Peyer's patch (tissue), 4 donors: ENCODE data around the gene PRKAR1B.

Experiments
- CTCF ChIP-seq, 6 experiments: fragments of 450-650 bp in 4 of 6; fragments of 200-600 bp in 2 of 6; sonication (generic) in 1 of 6; IDR thresholded peaks; one replicate each; pipeline ENCODE4 v1.5.1; 2017 to 2019; ENCODE audit warnings: antibody characterized with exemption in 6 of 6, mild to moderate bottlenecking in 3 of 6, moderate library complexity in 1 of 6
- POLR2A ChIP-seq, 2 donors: fragments of 450-650 bp; IDR thresholded peaks; one replicate each; pipeline ENCODE4 v1.5.1; 2017; ENCODE audit warnings: antibody characterized with exemption in 2 of 2, mild to moderate bottlenecking in 2 of 2, moderate library complexity in 2 of 2

- TF ChIP-seq POLR2A (IDR thresholded peaks at IDR 0.05) (no peak), CTCF (IDR thresholded peaks at IDR 0.05) (no peak)
Observed at GRCh38 chr7:664997-665735, 61.9 kb downstream of the PRKAR1B start.
